Esophagus squamous epithelium (tissue), 5 donors: Measurements from ENCODE around the gene ASB18. TPM values are rescaled to one million over a fixed set of nuclear protein-coding genes. Genes with fewer than 3 reads are reported as not detected.

Experiments
- DNase-seq: peaks from one replicate; lab custom pipeline; 2025; lab: John Stamatoyannopoulos, UW
- H3K27ac ChIP-seq, 4 donors: fragments of 200-600 bp; sonication (generic); one replicate each; pipeline ENCODE4 v1.5.1; 2016 to 2019; ENCODE audit warnings: mild to moderate bottlenecking in 1 of 4
- H3K27me3 ChIP-seq, 4 donors: fragments of 200-600 bp; sonication (generic); 1 replicate in 3 of 4; 2 replicates in 1 of 4; pipeline versions ENCODE4 v1.5.1 to v1.6.0; 2017 to 2021; ENCODE audit warnings: antibody characterized with exemption in 1 of 4
- H3K36me3 ChIP-seq, 3 donors: fragments of 200-600 bp; sonication (generic); one replicate each; pipeline ENCODE4 v1.5.1; 2016 to 2019
- H3K4me1 ChIP-seq, 3 donors: fragments of 200-600 bp; sonication (generic); one replicate each; pipeline ENCODE4 v1.5.1; 2017 to 2019
- H3K4me3 ChIP-seq, 4 donors: fragments of 200-600 bp; sonication (generic); 1 replicate in 3 of 4; 2 replicates in 1 of 4; pipeline ENCODE4 v1.5.1; 2016 to 2019; ENCODE audit warnings: mild to moderate bottlenecking in 2 of 4, moderate library complexity in 1 of 4
- H3K9me3 ChIP-seq, 3 donors: fragments of 200-600 bp; sonication (generic); one replicate each; pipeline ENCODE4 v1.5.1; 2016 to 2019
- CTCF ChIP-seq, 6 experiments: fragments of 450-650 bp in 4 of 6; fragments of 200-600 bp in 2 of 6; sonication (generic) in 2 of 6; IDR thresholded peaks; one replicate each; pipeline ENCODE4 v1.5.1; 2016 to 2019; ENCODE audit warnings: antibody characterized with exemption in 6 of 6, mild to moderate bottlenecking in 4 of 6, moderate library complexity in 4 of 6
- POLR2A ChIP-seq, 4 donors: fragments of 450-650 bp; IDR thresholded peaks; one replicate each; pipeline ENCODE4 v1.6.1; 2017; ENCODE audit warnings: antibody characterized with exemption in 4 of 4, mild to moderate bottlenecking in 4 of 4, moderate library complexity in 3 of 4
- WGBS, 2 donors: methylation state at CpG; one replicate each; pipeline ENCODE4 v1.1.5; 2018; 5-methylcytosine and 5-hydroxymethylcytosine counted together
- intact Hi-C: fragments of 100-400 bp; cut with DNase I; formaldehyde crosslinking; loops from one replicate; pipeline ENCODE4 v1.15.0; 2022
- total RNA-seq, 4 donors: library from RNA; depleted of rRNA; stranded (reverse); fragments of >200 nt; gene quantifications; one replicate each; pipeline ENCODE4 v1.1.0, GENCODE V29; 2016
- donor health status: DM: yes; HTN: yes; CAD: no.

The ASB18 gene
- total RNA-seq, 4 donors from 2014 or later = not detected

GRCh38 chr2:236177604-236177966 lies 86.6 kb downstream of the ASB18 start:
- Histone ChIP-seq H3K36me3 (no peaks in the 10 kb centered on the region), H3K4me1 (peaks cover 17 to 43% (median 24%) of the 10 kb centered on the region in 3 donors), H3K27me3 (peaks cover 21 to 99% (median 44%) of the 10 kb centered on the region in 4 donors), H3K4me3 (peak overlapping the region in 1 of 4 donors; percentile 47), H3K27ac (no peak overlapping the region), H3K9me3 (no peaks in the 10 kb centered on the region)
- no peak for DNase-seq
- TF ChIP-seq CTCF (IDR thresholded peaks at IDR 0.05) = no peak
- TF ChIP-seq POLR2A (IDR thresholded peaks at IDR 0.05) = no peak
- intact Hi-C loops = no loop called here
- WGBS, 2 donors = 30% methylated on average over 2 of the region's 20 CpGs; no CpG with 5 or more reads in 1 of the 2 donors

- Histone ChIP-seq H3K27ac (no peak overlapping the region), H3K4me3 (no peak overlapping the region), H3K27me3 (peaks cover 28 to 100% (median 49%) of the 10 kb centered on the region in 4 donors), H3K9me3 (no peaks in the 10 kb centered on the region), H3K36me3 (no peaks in the 10 kb centered on the region), H3K4me1 (peaks cover 18 to 50% (median 30%) of the 10 kb centered on the region in 3 donors)
- TF ChIP-seq POLR2A (IDR thresholded peaks at IDR 0.05) (no peak), CTCF (IDR thresholded peaks at IDR 0.05) (no peak)
- WGBS, 2 donors = 47 to 50% methylated on average over 12 to 14 of the region's 21 CpGs
- DNase-seq = no peak
- intact Hi-C loops = no loop called here
Observed at GRCh38 chr2:236176951-236177350, 87.3 kb downstream of the ASB18 start.

- Histone ChIP-seq H3K27me3 (peaks cover 28 to 100% (median 54%) of the 10 kb centered on the region in 4 donors), H3K4me3 (no peak overlapping the region), H3K9me3 (no peaks in the 10 kb centered on the region), H3K36me3 (no peaks in the 10 kb centered on the region), H3K27ac (no peak overlapping the region), H3K4me1 (peaks cover 21 to 55% (median 34%) of the 10 kb centered on the region in 3 donors)
- TF ChIP-seq CTCF (IDR thresholded peaks at IDR 0.05) (peak in 4 of 6 experiments; percentile 8 to 46 (median 16)), POLR2A (IDR thresholded peaks at IDR 0.05) (no peak)
- 19 to 22% methylated on average over 7 of the region's 7 CpGs for WGBS, 2 donors
- intact Hi-C loops = no loop called here
- DNase-seq = no peak
Observed at GRCh38 chr2:236176417-236176816, 87.8 kb downstream of the ASB18 start.

- intact Hi-C loops = no loop called here
- H3K27me3 ChIP-seq = peaks cover 28 to 100% (median 62%) of the 10 kb centered on the region in 4 donors
- no peak overlapping the region for H3K4me3 ChIP-seq
- peaks cover 23 to 63% (median 40%) of the 10 kb centered on the region in 3 donors for H3K4me1 ChIP-seq
- no peaks in the 10 kb centered on the region for H3K9me3 ChIP-seq
- H3K27ac ChIP-seq = no peak overlapping the region
- WGBS, 2 donors = 24 to 37% methylated on average over 5 to 6 of the region's 6 CpGs
- DNase-seq = no peak
- H3K36me3 ChIP-seq = no peaks in the 10 kb centered on the region
- TF ChIP-seq CTCF (IDR thresholded peaks at IDR 0.05) (no peak), POLR2A (IDR thresholded peaks at IDR 0.05) (no peak)
Observed at GRCh38 chr2:236175548-236176150, 88.6 kb downstream of the ASB18 start.

GRCh38 chr2:236173729-236174607 lies 90.2 kb downstream of the ASB18 start:
- H3K4me3 ChIP-seq = no peak overlapping the region
- no peak for DNase-seq
- TF ChIP-seq CTCF (IDR thresholded peaks at IDR 0.05) (no peak), POLR2A (IDR thresholded peaks at IDR 0.05) (no peak)
- H3K4me1 ChIP-seq = peaks cover 19 to 68% (median 33%) of the 10 kb centered on the region in 3 donors
- no peak overlapping the region for H3K27ac ChIP-seq
- no peaks in the 10 kb centered on the region for H3K36me3 ChIP-seq
- H3K27me3 ChIP-seq = peaks cover 37 to 100% (median 65%) of the 10 kb centered on the region in 4 donors
- intact Hi-C loops = no loop called here
- no peaks in the 10 kb centered on the region for H3K9me3 ChIP-seq
- 8 to 28% methylated on average over 7 to 15 of the region's 23 CpGs for WGBS, 2 donors
